PC-3 (cell line): Measurements from ENCODE around the gene UPK3BL1. TPM values are rescaled to one million over a fixed set of nuclear protein-coding genes. Genes with fewer than 3 reads are reported as not detected.
"Not testable (repeated sequence)": the region's sequence is repeated elsewhere in the genome, so short reads cannot be mapped to it uniquely, and the experiment has no call there.

Experiments
- ATAC-seq: fragments of 200-7000 bp; cut with Tn5 transposase; 2 replicates; pipeline ENCODE4 v1.9.1; 2020; ENCODE audit warnings: mild to moderate bottlenecking, moderate library complexity
- BruUV-seq: library from RNA; stranded (reverse); fragments of 400-500 nt; replicated peaks from 2 replicates; lab custom pipeline; 2021; lab: Mats Ljungman, UMichigan
- CTCF ChIA-PET: fragments of 300-600 bp; sonication (Branson Sonifier 250); formaldehyde crosslinking; loops from one replicate; lab custom pipeline; 2022; ENCODE audit warnings: antibody characterized with exemption; lab: Charles Lee
- POLR2A ChIA-PET: fragments of 300-600 bp; sonication (Branson Sonifier 250); formaldehyde crosslinking; loops from one replicate; lab custom pipeline; 2022; ENCODE audit warnings: antibody characterized with exemption; ENCODE audit not compliant: unreplicated experiment; lab: Charles Lee
- DNase-seq: peaks from one replicate; pipeline ENCODE4 v3.0.0-alpha.2; 2015
- H2AFZ ChIP-seq: fragments of 300-600 bp; sonication (generic); 2 replicates; pipeline ENCODE4 v1.6.0; 2016; ENCODE audit warnings: antibody characterized with exemption, low read length
- H3F3A ChIP-seq: fragments of 300-600 bp; sonication (generic); one replicate; pipeline ENCODE4 v1.6.0; 2017; ENCODE audit warnings: antibody characterized with exemption, low read length, control low read depth, mild to moderate bottlenecking; ENCODE audit not compliant: unreplicated experiment
- H3K27ac ChIP-seq: fragments of 300-600 bp; sonication (generic); 2 replicates; pipeline ENCODE4 v1.5.1; 2016; ENCODE audit warnings: mild to moderate bottlenecking, low read length
- H3K27me3 ChIP-seq: fragments of 300-600 bp; sonication (generic); 2 replicates; pipeline ENCODE4 v1.6.1; 2016; ENCODE audit warnings: low read length, mixed read lengths
- H3K36me3 ChIP-seq: fragments of 300-600 bp; sonication (generic); 2 replicates; pipeline ENCODE4 v1.6.1; 2016; ENCODE audit warnings: low read depth, mixed run types, low read length, mixed read lengths
- H3K4me1 ChIP-seq: fragments of 300-600 bp; sonication (generic); 2 replicates; pipeline ENCODE4 v1.5.1; 2016; ENCODE audit warnings: low read length; ENCODE audit not compliant: insufficient read depth
- H3K4me2 ChIP-seq: fragments of 300-600 bp; sonication (generic); 2 replicates; pipeline ENCODE4 v1.6.0; 2016; ENCODE audit warnings: low read length
- H3K4me3 ChIP-seq: fragments of 300-600 bp; sonication (generic); 2 replicates; pipeline ENCODE4 v1.5.1; 2016; ENCODE audit warnings: mild to moderate bottlenecking, low read length, mixed read lengths
- H3K79me2 ChIP-seq: fragments of 300-600 bp; sonication (generic); 2 replicates; pipeline ENCODE4 v1.6.1; 2017; ENCODE audit warnings: low read length, mixed read lengths
- H3K9ac ChIP-seq: fragments of 300-600 bp; sonication (generic); 2 replicates; pipeline ENCODE4 v1.6.0; 2016; ENCODE audit warnings: mild to moderate bottlenecking, low read length
- H3K9me2 ChIP-seq: fragments of 300-600 bp; sonication (generic); replicated peaks from 2 replicates; pipeline ENCODE4 v1.6.1; 2016; ENCODE audit warnings: mixed run types, low read length, mixed read lengths
- H3K9me3 ChIP-seq: fragments of 300-600 bp; sonication (generic); 2 replicates; pipeline ENCODE4 v1.6.1; 2016; ENCODE audit warnings: low read length, mixed read lengths
- H4K20me1 ChIP-seq: fragments of 300-600 bp; sonication (generic); 2 replicates; pipeline ENCODE4 v1.6.1; 2016; ENCODE audit warnings: low read length, mixed read lengths
- intact Hi-C: fragments of 100-400 bp; cut with micrococcal nuclease; formaldehyde crosslinking; loops from 2 replicates; pipeline ENCODE4 v1.9.0; 2023
- total RNA-seq: library from RNA; depleted of rRNA; stranded (reverse); fragments of >200 nt; gene quantifications from 2 replicates; pipeline ENCODE4 v1.2.3, GENCODE V29; 2014

Gene UPK3BL1
- total RNA-seq, 1 experiment from 2014 or later, result 22.7 TPM

- H3K36me3 ChIP-seq, CTCF ChIA-PET, DNase-seq, BruUV-seq, H3K4me2 ChIP-seq, H3K27me3 ChIP-seq, H3K4me1 ChIP-seq, H3K9ac ChIP-seq, H4K20me1 ChIP-seq, H3K79me2 ChIP-seq, intact Hi-C loops, POLR2A ChIA-PET, H3F3A ChIP-seq, H2AFZ ChIP-seq, H3K27ac ChIP-seq, H3K4me3 ChIP-seq, H3K9me2 ChIP-seq, H3K9me3 ChIP-seq: not testable (repeated sequence)
- ATAC-seq, result peak; percentile 37
These were observed 33.0 kb upstream of the UPK3BL1 start for GRCh38 chr7:102675545-102675944.

- intact Hi-C loops, H3K9me2 ChIP-seq, H3K4me3 ChIP-seq, H2AFZ ChIP-seq, BruUV-seq, H3K4me1 ChIP-seq, H4K20me1 ChIP-seq, H3F3A ChIP-seq, H3K27me3 ChIP-seq, H3K9ac ChIP-seq, ATAC-seq, H3K4me2 ChIP-seq, POLR2A ChIA-PET, CTCF ChIA-PET, H3K79me2 ChIP-seq, H3K27ac ChIP-seq, H3K9me3 ChIP-seq, DNase-seq, H3K36me3 ChIP-seq: not testable (repeated sequence)
These were observed 31.0 kb upstream of the UPK3BL1 start for GRCh38 chr7:102673447-102674067.

- intact Hi-C loops, H4K20me1 ChIP-seq, POLR2A ChIA-PET, H3F3A ChIP-seq, H3K9ac ChIP-seq, H3K9me3 ChIP-seq, H3K79me2 ChIP-seq, DNase-seq, H3K27ac ChIP-seq, H3K9me2 ChIP-seq, H2AFZ ChIP-seq, BruUV-seq, H3K36me3 ChIP-seq, H3K27me3 ChIP-seq, H3K4me1 ChIP-seq, H3K4me3 ChIP-seq, H3K4me2 ChIP-seq: not testable (repeated sequence)
- CTCF ChIA-PET, result interaction anchor here (0.6 kb wide), 2 partner anchors 95 to 192 kb away, joined by 3 to 7 read pairs; no protein-coding TSS in a partner anchor
- peak; percentile 4 for ATAC-seq
These were observed 29.3 kb upstream of the UPK3BL1 start for GRCh38 chr7:102671956-102672307.

- H3K9ac ChIP-seq, H3K9me3 ChIP-seq, H3K4me3 ChIP-seq, BruUV-seq, H3K4me2 ChIP-seq, H4K20me1 ChIP-seq, H3K27ac ChIP-seq, H3K36me3 ChIP-seq, H3K4me1 ChIP-seq, H3K27me3 ChIP-seq, H3K79me2 ChIP-seq, DNase-seq, H3F3A ChIP-seq, H2AFZ ChIP-seq, H3K9me2 ChIP-seq, intact Hi-C loops, POLR2A ChIA-PET: not testable (repeated sequence)
- ATAC-seq, result peak; percentile 58
- CTCF ChIA-PET, result interaction anchor here (0.6 kb wide), 2 partner anchors 94 to 191 kb away, joined by 3 to 7 read pairs; no protein-coding TSS in a partner anchor
These were observed 28.8 kb upstream of the UPK3BL1 start, which contains the start of gene POLR2J2 for GRCh38 chr7:102671166-102671955. Gene POLR2J2 (minus strand): TSS chr7:102671663. CDS start chr7:102671601, 62 bp downstream.

- H2AFZ ChIP-seq, H3K27ac ChIP-seq, intact Hi-C loops, H3K27me3 ChIP-seq, H3K4me2 ChIP-seq, H3K4me3 ChIP-seq, H3K9me2 ChIP-seq, H3F3A ChIP-seq, H3K79me2 ChIP-seq, H3K9ac ChIP-seq, ATAC-seq, H3K4me1 ChIP-seq, H3K36me3 ChIP-seq, H3K9me3 ChIP-seq, BruUV-seq, POLR2A ChIA-PET, H4K20me1 ChIP-seq, CTCF ChIA-PET, DNase-seq: not testable (repeated sequence)
These were observed 24.9 kb upstream of the UPK3BL1 start for GRCh38 chr7:102667523-102667922.

- H3K79me2 ChIP-seq, ATAC-seq, H3K27me3 ChIP-seq, DNase-seq, H3F3A ChIP-seq, H3K36me3 ChIP-seq, intact Hi-C loops, H2AFZ ChIP-seq, POLR2A ChIA-PET, H3K4me3 ChIP-seq, H4K20me1 ChIP-seq, H3K27ac ChIP-seq, H3K9me2 ChIP-seq, H3K9me3 ChIP-seq, H3K4me1 ChIP-seq, CTCF ChIA-PET, H3K9ac ChIP-seq, H3K4me2 ChIP-seq, BruUV-seq: not testable (repeated sequence)
These were observed 24.3 kb upstream of the UPK3BL1 start for GRCh38 chr7:102666850-102667249.
